Loucy (cell line): ENCODE data around the gene DIP2B.

Experiments
- EZH2phosphoT487 ChIP-seq: fragments of 200-600 bp; IDR thresholded peaks from 2 replicates; pipeline ENCODE4 v1.6.1; 2018; ENCODE audit warnings: antibody characterized with exemption, mild to moderate bottlenecking, moderate library complexity, borderline replicate concordance
- TF ChIP-seq, protein P1 (sequence below): fragments of 200-600 bp; sonication (generic); conservative IDR thresholded peaks from 2 replicates; pipeline ENCODE4 v1.5.1; 2014; ENCODE audit warnings: mild to moderate bottlenecking, antibody characterized with exemption, low read length

DNA sequence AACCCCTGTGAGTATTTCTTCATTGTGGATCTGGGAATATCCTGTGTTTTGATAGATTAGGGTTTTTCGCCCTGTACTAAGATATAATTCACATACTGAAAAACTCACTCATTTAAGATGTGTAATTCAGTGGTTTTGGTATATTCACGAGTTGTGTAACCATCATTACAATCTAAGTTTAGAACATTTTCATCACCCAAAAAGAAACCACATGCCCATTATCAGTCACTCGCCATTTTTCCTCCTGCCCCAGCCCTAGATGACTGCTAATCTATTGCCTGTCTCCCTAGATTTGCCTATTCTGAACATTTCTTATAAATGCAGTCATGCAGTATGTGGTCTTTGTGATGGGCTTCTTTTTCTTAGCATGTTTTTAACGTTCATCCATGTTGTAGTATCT, 191.2 kb downstream of the DIP2B start:
- TF ChIP-seq, protein P1, sequence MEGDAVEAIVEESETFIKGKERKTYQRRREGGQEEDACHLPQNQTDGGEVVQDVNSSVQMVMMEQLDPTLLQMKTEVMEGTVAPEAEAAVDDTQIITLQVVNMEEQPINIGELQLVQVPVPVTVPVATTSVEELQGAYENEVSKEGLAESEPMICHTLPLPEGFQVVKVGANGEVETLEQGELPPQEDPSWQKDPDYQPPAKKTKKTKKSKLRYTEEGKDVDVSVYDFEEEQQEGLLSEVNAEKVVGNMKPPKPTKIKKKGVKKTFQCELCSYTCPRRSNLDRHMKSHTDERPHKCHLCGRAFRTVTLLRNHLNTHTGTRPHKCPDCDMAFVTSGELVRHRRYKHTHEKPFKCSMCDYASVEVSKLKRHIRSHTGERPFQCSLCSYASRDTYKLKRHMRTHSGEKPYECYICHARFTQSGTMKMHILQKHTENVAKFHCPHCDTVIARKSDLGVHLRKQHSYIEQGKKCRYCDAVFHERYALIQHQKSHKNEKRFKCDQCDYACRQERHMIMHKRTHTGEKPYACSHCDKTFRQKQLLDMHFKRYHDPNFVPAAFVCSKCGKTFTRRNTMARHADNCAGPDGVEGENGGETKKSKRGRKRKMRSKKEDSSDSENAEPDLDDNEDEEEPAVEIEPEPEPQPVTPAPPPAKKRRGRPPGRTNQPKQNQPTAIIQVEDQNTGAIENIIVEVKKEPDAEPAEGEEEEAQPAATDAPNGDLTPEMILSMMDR, result no peak
- TF ChIP-seq EZH2phosphoT487, result no peak
